Measurements from ENCODE around the gene PGPEP1.
"Not testable (repeated sequence)": the region's sequence is repeated elsewhere in the genome, so short reads cannot be mapped to it uniquely, and the experiment has no call there.

The PGPEP1 gene

DNA sequence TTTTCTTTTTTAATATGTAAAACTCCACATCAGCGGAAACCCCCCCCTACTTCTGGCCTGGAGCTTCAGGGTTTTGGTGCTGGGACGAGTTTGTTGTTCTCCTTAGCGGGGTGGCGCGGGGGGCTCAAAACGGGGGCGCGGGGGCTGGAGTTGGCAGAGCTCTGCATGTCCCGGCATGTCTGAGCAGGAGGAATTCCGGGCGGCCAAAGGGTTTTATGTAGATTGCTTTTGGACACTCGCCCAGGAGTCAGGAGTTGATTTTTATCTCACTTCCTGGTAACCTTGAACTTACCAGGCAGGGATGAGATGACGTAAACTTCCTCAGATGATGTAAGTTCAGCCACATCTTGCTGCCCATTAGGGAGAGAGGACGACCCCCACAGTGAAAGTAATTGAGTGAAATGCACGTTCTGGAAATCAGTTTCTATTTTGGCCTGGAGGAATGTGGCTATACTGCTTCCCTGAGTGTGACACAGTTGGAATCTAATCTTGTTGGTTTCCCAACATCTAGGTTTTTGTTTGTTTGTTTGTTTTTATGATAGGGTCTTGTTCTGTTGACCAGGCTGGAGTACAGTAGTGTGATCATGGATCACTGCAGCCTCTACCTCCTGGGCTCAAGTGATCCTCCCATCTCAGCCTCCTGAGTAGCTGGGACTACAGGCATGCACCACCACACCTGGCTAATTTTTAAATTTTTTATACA is 24.6 kb downstream of the PGPEP1 start:
- DNase-seq = peak; percentile 99

DNA sequence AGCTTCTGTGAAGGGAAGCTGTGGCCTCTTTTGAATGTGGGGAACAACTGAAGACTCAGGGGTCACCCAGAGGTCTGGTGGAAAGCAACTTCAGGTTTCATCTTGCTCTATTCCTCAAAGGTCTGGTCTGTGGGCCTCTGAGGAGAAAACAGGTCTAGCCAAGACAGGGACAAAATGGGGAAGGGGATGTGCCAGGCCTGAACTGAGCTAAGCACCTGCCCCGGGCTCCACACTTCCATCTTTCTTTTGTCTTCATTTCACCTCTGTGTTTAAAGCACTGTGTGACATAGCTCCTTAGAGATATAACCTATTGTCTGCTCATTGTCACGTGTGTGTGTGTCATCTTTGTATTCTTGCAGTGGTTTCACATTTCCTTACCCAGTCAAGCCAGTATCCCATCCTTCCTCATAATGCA is 25.6 kb downstream of the PGPEP1 start:
- DNase-seq = no peak

DNA sequence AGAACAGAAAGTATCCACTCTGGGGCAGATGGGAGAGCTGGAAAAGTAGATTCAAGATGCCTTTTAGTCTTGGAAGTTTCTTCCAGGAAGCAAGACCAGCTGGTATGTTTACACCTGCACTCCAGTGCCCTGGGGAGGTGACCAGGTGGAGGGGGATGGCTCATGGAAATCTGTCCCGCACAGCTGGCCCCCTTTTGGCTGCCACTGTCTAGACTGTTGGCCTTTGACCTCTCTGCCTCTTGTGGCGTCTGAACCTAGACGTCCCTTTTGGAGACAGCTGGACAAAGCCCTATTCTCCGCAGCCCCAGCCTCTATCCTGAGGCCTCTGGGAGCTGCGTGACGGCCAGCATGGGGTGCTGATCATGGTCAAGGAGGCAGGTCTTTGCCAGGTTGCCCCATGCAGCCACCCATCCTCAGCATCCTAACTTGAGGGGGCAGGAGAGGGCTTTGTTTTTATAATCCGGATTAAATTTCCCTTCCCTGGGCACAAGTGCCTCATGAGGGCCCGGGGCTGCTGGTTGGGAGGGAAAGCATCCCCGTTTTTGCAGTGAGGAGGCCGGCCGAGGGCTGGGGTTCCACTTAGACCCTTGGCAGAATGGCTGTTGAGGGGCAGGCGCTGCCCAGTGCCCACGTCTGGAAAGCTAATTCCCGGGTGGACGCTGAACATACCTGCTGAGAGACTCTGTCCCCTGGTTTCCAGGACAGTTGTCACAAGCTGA is 28.3 kb downstream of the PGPEP1 start:
- no peak for DNase-seq

DNA sequence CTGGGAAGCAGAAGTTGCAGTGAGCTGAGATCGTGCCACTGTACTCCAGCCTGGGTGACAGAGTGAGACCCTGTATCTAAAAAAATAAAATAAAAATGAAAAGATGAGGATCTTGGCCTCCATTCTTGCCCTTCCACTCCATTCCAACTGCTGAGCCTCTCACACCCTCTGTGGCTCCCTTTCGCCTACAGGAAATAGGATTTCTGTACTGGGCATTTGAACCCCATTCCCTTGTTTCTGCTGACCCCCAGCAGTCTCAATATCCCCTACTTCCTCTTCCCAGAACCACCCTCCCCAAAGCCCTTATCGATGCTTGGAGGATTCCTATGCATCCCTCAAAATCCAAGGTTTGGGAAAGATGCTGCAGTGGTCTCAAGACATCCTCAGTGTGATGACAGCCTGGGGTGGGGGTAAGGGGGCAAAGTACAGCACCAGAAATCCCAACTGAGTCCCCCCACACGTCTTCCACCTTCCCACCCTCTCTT is 33.1 kb downstream of the PGPEP1 start:
- no peak for DNase-seq

DNA sequence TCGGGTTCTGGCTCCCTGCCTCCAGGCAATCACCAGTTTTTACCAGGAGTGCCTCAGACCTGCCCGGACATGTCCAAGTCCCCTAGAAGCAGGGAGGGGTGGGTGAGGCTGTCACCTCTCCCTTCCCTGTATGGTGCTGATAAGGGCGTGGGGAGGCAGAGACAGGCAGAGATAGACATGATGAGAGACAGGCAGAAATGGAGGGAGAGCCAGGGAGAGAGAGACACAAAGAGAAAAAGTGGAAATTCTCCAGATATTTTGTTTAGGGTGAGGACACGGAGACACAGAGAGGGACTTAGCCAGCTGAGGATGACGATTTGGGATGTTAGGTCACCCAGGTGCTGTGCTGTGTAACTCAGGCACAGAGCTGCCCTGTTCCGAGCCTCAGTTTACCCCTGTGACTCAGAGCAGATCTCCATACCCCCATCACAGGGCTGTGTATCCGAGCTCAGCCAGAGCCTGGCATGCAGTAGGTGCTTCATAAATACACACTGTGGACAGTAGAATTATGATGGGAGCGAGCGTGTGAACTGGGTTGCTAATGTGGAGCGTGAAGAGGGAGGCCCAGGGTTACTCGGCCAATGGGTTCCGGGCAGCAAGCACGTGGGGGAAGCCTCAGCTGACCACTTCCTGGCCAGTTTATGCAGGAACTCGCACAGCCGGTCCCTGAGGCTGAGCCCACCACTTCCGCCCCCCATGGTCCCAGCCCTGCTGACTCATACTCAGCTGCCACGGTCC is 33.7 kb downstream of the PGPEP1 start:
- peak; percentile 95 for DNase-seq

DNA sequence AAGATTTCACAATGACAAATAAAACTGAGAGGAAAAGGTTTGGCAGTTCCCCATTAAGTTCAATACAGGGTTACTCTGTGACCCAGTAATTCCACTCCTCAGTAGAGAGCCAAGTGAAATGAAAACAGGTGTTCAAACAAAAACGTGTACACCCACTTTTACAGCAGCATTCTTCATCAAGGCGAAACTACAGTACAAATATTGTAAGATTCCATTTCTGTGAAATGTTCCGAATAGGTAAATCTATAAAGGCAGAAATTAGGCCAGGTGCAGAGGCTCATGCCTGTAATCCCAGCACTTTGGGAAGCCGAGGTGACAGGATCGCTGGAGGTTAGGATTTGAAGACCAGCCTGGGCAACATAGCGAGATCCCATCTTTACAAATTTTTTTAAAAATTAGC is 36.6 kb downstream of the PGPEP1 start:
- DNase-seq = no peak

DNA sequence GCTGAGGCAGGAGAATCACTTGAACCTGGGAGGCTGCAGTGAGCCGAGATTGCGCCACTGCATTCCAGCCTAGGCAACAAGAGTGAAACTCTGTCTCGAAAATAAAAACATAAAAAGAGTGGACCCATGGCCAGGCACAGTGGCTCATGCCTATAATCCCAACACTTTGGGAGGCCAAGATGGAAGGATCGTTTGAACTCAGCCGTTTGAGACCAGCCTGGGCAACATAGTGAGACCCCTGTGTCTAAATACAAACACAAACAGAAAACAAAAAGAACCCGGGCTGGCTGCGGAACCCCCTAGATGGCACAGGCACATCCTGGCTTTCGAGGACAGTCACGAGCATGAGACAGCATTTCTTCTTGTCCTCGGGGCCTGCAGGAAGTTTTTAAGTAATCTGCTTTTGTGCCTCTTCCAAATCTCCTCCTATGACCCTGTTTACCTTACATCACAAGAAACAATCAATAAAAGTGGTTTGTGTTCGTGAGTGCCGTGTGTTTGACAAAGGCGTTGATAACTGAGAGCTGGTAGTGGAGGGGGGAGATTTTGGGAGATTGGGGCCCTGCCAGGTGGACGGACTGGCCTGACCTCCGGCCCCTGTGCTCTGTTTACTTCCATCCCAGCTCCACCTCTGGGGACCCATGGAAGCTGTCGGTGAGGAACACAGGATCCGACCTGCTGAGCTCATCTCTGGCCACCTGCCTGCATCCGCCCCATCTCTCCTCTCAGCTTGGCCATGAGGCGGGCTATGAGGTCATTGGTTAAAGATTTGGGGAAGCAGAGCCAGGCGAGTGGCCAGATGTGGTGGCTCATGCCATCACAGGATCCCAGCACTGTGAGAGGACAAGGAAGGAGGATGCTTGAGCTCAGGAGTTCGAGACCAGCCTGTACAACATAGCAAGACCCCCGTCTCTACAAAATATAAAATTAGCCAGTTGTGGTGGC is 39.7 kb downstream of the PGPEP1 start:
- DNase-seq = peak; percentile 82

DNA sequence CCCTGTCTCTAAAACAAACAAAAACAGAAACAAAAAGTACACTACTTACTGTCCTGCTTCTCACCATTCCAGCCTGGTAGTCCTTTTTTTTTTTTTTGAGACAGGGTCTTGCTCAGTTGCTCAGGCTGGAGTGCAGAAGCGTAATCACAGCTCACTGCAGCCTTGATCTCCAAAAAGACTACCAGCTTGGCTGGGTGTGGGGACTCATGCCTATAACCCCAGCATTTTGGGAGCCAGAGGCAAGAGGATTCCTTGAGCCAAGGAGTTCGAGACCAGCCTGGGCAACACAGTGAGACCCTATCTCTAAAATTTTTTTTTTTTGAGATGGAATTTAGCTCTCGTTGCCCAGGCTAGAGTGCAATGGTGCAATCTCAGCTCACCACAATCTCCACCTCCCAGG is 40.4 kb downstream of the PGPEP1 start:
- DNase-seq = no peak

DNA sequence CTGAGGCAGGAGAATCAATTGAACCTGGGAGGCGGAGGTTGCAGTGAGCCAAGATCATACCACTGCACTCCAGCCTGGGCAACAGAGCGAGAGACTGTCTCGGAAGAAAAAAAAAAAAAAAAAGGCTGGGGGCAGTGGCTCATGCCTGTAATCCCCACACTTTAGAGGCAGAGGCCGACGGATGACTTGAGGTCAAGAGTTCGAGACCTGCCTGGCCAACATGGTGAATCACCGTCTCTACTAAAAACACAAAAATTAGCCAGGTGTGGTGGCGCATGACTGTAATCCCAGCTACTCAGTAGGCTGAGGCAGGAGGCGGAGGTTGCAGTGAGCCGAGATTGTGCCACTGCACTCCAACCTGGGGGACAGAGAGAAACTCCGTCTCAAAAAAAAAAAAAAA is 43.2 kb downstream of the PGPEP1 start:
- DNase-seq = not testable (repeated sequence)

DNA sequence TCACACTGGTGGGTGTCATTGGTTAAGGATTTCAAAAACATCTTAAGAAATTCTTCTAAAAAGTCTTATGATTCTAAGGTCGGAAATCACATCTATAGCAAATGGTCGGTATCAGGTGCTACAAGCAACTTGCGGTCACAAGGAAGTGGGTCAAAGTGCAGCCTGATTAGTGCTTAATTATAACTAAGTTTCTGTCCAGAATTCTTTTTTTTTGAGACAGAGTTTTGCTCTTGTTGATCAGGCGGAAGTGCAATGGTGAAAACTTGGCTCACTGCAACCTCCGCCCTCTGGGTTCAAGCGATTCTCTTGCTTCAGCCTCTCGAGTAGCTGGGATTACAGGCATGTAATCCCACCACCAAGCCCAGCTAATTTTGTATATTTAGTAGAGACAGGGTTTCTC is 44.4 kb downstream of the PGPEP1 start:
- DNase-seq = no peak

DNA sequence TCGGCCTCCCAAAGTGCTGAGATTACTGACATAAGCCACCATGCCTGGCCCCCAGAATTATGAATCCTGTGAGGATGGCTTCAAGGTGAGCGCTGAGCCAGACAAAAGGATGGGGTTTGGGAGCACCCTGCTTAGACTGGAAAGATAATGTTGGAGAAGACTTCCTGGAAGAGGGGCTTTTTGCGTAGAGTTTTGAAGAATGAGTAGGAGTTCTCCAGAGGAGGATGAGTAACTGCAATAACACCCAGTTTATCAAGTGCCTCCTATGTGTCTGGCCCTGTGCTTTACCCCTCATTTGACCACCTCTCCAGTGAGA is 44.9 kb downstream of the PGPEP1 start:
- DNase-seq = no peak

DNA sequence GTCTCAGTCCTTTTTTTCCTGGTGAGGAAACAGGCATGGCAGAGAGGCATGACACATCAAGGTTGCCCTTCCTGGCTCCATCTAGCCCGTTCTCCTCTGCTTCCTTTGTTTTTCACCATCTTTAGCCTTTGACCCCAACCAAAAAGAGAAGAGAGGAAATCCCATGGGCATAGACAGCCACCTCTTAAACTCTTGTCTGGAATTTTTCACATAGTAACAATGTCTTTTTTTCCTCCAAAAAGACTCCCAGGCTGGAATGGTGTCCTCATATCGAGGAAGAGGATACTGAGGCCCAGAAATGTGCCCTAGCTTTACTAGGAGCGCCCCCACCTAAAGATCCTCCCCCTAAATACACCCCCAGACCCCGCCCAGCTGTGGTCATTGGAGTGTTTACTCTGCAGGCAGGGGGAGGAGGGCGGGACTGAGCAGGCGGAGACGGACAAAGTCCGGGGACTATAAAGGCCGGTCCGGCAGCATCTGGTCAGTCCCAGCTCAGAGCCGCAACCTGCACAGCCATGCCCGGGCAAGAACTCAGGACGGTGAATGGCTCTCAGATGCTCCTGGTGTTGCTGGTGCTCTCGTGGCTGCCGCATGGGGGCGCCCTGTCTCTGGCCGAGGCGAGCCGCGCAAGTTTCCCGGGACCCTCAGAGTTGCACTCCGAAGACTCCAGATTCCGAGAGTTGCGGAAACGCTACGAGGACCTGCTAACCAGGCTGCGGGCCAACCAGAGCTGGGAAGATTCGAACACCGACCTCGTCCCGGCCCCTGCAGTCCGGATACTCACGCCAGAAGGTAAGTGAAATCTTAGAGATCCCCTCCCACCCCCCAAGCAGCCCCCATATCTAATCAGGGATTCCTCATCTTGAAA is 45.5 kb downstream of the PGPEP1 start, which contains the start of gene GDF15:
TSS of gene GDF15 (plus strand) at position 484 of the 868 bp plus-strand sequence. CDS start at position 516, 32 bp downstream.
- peak; percentile 42 for DNase-seq

DNA sequence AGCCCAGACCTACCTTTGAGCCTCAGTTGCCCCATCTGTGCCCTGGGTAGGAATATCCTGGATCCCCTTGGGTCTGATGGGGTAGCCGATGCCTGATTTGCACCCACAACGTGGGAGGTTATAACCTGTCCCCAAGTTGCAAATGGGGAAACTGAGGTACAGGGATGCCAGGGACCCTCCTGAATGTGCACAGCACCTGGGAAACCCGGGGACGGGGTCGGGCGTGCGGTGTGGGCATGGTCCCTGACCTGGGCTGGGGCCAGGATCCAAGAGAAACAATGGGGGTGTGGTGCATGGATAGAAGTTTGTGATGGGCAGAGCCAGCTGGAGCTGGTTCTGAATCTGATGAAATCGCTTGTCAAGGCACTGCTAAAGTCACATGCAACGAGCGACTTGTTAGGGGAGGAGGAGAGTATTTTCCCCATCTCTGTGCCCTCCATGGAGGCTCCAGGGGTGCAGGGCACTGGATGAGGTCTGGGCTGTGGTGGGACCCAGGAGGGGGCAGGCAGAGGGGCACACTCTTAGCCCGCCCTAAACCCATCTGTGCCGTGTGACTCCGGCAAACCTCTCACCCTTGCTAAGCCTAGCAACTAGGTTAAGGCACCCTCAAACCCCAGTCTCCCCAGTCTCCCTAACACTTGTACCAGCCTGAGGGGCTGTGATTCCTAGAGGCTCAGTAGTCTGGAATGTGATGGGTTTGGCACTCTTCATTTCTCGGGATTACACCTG is 46.3 kb downstream of the PGPEP1 start:
- peak; percentile 49 for DNase-seq

DNA sequence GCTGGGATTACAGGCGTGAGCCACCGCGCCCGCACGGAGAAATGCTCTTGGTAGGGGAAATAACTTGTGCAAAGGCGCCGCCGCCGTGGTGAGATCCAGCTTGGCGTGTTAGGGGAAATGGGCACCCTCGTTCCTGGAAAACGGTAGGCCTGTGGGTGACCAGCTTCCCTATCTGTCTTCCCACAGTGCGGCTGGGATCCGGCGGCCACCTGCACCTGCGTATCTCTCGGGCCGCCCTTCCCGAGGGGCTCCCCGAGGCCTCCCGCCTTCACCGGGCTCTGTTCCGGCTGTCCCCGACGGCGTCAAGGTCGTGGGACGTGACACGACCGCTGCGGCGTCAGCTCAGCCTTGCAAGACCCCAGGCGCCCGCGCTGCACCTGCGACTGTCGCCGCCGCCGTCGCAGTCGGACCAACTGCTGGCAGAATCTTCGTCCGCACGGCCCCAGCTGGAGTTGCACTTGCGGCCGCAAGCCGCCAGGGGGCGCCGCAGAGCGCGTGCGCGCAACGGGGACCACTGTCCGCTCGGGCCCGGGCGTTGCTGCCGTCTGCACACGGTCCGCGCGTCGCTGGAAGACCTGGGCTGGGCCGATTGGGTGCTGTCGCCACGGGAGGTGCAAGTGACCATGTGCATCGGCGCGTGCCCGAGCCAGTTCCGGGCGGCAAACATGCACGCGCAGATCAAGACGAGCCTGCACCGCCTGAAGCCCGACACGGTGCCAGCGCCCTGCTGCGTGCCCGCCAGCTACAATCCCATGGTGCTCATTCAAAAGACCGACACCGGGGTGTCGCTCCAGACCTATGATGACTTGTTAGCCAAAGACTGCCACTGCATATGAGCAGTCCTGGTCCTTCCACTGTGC is 47.9 kb downstream of the PGPEP1 start:
- DNase-seq = peak; percentile 60

DNA sequence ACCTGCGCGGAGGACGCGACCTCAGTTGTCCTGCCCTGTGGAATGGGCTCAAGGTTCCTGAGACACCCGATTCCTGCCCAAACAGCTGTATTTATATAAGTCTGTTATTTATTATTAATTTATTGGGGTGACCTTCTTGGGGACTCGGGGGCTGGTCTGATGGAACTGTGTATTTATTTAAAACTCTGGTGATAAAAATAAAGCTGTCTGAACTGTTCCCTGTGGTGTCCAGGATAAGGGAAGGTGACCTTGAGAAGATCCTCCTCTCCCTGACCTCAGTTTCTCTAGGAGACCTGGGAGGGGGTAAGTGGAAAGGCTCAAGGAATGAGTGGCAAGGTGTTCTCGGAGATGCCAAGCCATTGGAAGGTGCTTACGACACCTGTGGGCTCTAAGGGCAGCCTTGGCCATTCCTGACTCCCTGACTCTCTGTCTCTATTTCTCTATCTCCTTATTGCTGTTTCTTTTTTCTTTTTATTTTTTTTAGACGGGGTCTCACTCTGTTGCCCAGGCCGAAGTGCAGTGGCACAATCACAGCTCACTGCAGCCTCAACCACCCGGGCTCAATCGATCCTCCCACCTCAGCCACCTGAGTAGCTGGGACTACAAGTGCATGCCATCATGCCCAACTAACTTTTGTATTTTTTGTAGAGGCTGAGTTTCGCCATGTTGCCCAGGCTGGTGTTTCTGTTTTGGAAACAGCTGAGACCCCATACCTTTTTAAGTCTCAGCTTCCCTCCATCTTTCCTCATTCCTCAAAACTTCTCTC is 48.7 kb downstream of the PGPEP1 start:
- DNase-seq = no peak

DNA sequence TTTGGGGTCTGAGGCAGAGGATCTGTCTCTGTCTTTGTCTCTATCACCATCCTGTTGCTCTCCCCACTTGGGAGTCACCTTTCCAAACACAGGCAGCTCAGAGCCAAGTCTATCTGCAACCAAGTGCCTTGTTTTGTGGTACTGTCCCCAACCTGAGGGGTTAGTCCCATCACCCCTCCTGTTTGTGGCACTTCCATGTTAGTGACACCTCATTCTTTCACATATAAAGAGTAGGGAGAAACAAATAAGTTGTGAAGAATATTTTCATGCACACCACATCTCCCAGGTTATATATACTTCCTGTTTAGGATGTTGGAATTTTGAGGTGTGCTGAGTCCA is 49.3 kb downstream of the PGPEP1 start:
- no peak for DNase-seq

DNA sequence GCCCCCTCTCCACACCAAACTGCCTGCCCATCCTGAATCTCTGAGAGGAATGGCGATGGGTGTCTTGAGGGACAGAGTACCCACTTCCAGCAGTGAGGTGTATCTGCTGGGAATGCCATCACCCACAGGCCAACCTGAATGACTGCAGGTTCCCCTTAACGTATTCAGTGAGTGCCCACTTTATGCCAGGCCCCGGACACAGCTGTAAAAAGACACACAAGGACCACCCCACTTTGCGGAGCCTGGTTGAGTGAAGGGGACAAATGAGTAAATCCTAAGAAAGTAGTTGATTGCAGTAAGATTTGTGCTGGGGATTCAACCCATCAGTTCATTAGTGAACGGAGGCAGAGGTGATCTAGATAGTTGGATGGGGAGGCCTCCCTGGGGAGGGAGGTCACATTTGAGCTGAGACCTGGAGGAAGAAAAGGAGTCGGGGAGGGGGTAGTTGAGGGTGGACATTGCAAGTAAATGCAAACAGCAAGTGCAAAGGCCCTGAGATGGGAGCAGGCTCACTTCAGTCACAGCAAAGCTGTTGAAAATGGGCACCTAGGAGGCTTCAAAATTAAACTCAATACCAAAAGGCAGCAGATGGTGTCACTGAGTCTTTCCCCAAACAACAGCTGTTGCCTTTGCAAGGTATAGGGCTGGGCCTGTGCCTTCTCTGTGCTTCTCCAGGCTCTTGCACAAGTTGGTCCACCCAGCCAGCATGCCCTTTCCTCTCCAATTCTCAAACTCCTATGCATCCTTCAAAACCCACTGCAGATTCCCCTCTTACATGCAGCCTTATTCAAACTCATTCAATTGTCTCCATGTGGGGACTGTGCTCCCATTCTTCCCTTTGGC is 49.9 kb downstream of the PGPEP1 start:
- no peak for DNase-seq

DNA sequence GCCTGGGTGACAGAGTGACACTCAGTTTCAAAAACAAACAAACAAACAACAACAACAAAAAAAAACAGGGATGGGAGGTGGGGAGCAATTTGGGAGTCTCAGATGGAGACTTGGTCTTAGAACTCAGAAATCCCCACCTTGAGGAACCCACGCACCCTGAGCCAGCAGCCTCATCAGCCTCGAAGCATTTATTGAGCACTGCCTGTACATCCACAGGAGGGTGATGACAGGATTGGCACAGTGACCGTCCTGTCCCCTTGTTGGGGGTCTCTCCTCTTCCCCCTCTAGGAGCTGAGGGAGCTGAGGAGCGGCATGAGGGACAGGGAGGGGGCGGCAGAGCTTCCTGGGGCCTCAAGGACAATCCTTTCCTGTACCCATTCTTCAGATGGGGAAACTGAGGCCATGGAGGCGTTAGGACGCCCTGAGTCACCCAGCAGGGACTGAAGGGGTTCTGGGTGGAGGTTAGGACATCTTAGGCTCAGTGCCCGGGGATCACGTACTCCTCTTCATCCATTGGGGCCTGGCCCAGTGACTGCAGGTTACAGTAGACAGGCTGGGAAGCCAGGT is 51.2 kb downstream of the PGPEP1 start:
- DNase-seq = no peak
